Spleen (tissue), 7 donors: ENCODE measurements around the gene NXPE2.

Experiments used
- POLR2A ChIP-seq, 3 donors: fragments of 450-650 bp; IDR thresholded peaks; one replicate each; pipeline ENCODE4 v1.5.1; 2017; ENCODE audit warnings: antibody characterized with exemption in 3 of 3, mild to moderate bottlenecking in 1 of 3
- POLR2AphosphoS5 ChIP-seq, 3 donors: sonication (generic); formaldehyde crosslinking; IDR thresholded peaks; one replicate each; pipeline ENCODE4 v1.5.1; 2017; ENCODE audit warnings: antibody characterized with exemption in 3 of 3
- TF ChIP-seq, protein P1 (sequence below), 11 experiments: fragments of 200-600 bp in 7 of 11; fragments of 450-650 bp in 4 of 11; sonication (generic) in 4 of 11; IDR thresholded peaks in 8 of 11; conservative IDR thresholded peaks in 3 of 11; 1 replicate in 7 of 11; 2 replicates in 4 of 11; pipeline versions ENCODE4 v1.4.0 to v1.8.0; 2016 to 2021; ENCODE audit warnings: antibody characterized with exemption in 11 of 11, inconsistent platforms in 4 of 11, mild to moderate bottlenecking in 1 of 11
- donor health status: DM: no; HTN: no; CAD: no; lungs with moderate emphysema.
- donor health status: DM: no; HTN: no; CAD: no.
- donor health status: DM: no; HTN: no; CAD: no.

- TF ChIP-seq, protein P1, sequence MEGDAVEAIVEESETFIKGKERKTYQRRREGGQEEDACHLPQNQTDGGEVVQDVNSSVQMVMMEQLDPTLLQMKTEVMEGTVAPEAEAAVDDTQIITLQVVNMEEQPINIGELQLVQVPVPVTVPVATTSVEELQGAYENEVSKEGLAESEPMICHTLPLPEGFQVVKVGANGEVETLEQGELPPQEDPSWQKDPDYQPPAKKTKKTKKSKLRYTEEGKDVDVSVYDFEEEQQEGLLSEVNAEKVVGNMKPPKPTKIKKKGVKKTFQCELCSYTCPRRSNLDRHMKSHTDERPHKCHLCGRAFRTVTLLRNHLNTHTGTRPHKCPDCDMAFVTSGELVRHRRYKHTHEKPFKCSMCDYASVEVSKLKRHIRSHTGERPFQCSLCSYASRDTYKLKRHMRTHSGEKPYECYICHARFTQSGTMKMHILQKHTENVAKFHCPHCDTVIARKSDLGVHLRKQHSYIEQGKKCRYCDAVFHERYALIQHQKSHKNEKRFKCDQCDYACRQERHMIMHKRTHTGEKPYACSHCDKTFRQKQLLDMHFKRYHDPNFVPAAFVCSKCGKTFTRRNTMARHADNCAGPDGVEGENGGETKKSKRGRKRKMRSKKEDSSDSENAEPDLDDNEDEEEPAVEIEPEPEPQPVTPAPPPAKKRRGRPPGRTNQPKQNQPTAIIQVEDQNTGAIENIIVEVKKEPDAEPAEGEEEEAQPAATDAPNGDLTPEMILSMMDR (IDR thresholded peaks at IDR 0.05 in 8 of 11, conservative IDR thresholded peaks at IDR 0.05 in 3 of 11): no peak
- TF ChIP-seq POLR2A (IDR thresholded peaks at IDR 0.05) (no peak), POLR2AphosphoS5 (IDR thresholded peaks at IDR 0.05) (no peak)
Measured at GRCh38 chr11:114685097-114685496, 6.8 kb downstream of the NXPE2 start.
